ENCODE data around the gene PGM1.

The PGM1 gene

DNA sequence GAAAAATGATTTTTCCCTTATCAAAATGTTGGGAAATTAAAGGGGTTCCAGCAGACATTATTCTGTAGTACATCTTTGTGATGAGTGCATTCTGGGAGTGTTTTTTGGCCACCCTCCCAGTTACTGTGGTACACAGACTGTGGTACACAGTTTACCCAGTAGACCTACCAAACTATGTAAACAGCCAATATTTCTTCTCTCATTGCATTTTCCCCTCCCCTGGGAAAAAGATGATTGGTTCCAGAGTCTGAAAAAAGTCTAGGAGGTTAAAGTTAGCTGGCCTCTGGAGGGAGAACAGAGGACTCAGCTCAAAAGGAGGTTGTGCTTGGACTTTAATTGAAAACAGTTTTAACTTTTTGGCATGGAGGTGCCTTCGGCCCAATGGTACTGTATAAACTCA, 42.5 kb downstream of the PGM1 start:
- DNase-seq, result no peak

- DNase-seq, result no peak
These were observed 43.2 kb downstream of the PGM1 start for GRCh38 chr1:63636192-63637105.

DNA sequence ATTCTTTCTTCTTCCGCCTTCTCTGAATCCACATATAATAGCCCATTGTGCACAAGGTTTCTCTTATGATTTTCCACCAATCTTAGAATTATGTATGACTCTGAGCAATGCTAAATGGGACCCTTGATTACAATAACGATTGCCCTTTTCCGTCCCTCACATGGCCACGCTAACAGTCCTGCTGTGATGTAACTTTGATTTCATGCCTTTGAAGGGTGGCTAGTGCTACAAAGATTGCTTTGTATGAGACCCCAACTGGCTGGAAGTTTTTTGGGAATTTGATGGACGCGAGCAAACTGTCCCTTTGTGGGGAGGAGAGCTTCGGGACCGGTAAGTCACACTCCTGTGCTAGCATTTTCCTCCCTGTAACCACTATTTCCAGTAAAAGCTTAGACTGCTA, 45.3 kb downstream of the PGM1 start:
- no peak for DNase-seq

DNA sequence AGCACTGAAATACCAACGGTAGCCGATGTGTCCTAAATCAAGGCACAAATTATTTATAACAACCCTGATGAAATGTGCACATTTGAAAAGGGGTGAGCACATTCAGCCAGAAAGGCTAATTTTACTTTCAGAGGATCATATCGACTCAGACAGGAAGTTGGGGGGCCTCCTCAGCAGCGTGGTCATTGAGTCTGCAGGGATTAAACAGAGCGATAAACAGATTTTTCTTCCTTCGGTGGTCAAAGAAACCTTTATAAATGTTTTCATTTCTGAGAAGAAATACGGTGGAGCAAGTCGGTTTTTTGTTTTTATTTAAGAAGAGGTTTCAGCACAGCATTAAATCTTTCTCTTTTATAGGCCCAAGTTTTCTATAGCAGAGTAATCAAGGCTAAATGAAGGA, 45.7 kb downstream of the PGM1 start:
- DNase-seq, result no peak

DNA sequence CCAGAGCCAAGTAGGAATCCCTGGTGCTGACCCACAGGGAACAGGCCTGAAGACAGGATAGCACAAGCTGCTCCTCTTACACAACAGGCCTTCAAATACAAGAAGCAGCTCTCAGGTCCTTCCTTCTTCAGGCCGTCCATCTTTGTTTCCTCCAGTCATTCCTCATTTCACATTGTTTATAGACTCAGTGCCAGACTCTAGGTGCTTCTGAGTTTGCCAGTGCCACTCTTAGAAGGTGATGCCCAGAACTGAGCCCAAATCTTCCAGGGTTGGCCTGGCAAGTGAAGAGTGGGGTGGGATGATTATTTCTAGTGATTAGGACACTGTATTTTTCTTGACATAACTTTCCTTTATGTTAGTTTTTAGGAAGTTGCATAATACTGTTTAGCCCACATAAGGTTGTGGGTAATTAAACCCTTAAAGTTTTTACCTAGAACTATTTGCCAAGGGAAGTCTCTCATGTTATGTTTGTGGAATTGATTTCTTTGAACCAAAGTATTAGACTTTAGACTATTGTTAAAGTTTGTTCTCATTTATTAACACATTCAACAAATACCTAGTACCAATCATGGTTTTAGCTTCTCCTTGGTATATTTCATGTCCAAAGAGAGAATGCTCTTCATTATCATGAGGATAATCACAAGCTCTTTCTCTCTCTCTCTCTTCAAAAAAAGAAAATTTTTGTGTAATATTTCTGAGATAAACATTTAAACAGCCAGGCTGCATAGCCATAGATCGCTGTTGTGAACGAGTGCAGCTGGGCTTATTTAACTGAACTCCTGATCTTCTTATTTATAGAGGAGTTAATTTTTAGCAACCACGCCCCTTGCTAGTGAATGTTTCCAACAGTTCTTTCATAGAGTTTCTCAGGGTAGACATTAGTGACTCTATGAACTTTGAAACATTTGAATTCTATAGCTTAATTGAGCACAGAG, 47.7 kb downstream of the PGM1 start:
- no peak for DNase-seq

GRCh38 chr1:63641615-63642014, 48.4 kb downstream of the PGM1 start:
- no peak for DNase-seq

DNA sequence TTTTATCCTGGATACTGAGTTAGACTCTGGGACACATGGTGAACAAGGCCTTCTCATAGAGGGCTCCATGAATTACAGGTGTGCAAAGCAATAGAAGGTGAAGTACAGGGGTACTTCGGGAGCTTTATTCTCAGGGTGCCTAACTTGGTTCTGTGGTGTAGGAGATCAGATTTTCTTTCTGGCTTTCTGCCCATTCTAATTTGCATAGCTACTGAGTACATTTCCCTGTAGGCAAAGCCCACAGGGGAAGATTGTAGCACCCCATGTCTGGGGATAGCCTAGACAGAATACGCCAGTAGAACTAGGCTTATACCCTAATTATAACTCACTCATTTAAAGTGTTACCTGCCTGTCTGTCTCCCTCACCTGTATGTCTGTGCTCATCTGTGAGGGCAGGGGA, 49.7 kb downstream of the PGM1 start:
- no peak for DNase-seq

DNA sequence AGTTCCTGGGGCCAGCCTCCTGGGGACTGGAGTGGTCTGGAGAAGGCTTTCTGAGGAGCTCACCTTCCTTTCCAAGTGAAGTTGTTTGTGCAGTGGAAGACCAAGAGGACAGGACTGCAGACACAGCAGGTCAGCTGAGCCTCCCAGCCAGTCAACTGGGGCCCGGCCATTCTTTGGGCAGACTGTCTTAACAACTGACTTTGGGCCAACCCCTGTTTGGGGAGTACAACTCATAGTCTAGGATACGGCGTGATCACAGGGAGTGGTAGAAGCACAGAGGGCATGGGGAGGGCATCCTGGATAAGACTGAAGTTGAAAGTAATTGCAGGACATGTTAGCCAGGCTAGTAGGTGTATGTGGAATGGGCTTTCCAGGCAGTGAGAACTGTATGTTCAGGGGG, 50.3 kb downstream of the PGM1 start:
- no peak for DNase-seq

- no peak for DNase-seq
These were observed 50.7 kb downstream of the PGM1 start for GRCh38 chr1:63643926-63644325.

DNA sequence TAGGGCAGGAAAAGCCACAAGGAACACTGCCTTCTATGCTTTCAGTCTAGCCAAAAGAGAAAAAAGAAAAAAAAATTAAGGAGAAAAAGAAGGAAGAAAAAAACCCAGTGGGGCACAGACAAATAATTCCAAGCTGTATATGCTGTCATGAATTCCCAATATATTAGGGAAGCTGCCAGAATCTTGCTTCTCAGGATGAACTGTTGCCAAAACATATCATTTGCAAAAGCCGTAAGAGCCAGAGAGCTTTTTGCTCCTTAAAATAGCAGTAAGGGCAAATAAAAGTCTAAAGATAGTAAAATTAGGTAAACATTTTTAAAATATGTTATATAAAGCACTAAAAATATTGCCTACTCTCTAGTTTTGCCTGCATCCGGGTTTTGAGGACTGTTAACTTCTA, 52.1 kb downstream of the PGM1 start:
- DNase-seq, result no peak

DNA sequence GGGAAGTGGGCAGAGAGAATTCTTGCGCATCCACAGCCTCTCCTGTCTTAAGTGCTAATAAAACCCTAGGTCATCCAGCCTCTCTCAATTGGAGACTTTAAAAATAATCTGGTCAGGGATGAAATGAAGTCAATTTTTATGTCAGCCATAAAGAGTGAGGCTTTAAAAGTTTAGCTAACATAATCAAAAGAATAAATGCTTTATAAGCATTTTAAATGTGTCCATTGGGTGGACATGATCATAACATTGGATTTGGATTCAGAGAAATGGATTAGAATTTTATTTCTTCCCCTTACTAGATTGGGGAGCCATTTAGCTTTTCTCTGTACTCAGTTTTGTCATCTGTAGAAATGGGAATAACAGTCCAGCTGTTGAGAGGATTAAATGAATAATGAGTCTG, 55.5 kb downstream of the PGM1 start:
- DNase-seq, result no peak

DNA sequence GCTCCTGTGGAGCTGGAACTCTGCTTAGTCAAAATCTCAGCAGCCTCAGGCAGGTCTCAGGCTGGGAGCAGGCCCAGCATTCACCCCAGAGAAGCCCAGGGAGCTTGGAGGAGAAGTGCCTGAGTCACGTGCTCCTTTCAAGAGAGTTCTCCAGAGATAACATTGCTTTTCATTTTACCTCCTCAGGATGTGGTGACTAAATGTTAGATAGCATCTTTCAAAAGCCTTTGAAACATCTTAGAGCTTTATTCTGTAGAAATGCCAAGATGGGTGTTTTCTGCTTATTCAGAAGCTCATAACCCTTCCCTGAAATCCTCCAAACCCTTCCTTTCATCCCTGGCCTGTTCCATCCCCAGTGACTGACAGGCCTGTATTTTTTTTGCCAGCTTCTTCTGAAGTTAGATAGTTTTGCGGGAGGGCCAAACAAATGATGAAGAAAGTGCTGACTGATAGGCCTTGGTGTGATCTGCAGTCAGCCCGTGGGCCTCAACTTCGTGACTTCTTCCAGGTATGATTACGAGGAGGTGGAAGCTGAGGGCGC, 58.0 kb downstream of the PGM1 start:
- DNase-seq, result no peak

DNA sequence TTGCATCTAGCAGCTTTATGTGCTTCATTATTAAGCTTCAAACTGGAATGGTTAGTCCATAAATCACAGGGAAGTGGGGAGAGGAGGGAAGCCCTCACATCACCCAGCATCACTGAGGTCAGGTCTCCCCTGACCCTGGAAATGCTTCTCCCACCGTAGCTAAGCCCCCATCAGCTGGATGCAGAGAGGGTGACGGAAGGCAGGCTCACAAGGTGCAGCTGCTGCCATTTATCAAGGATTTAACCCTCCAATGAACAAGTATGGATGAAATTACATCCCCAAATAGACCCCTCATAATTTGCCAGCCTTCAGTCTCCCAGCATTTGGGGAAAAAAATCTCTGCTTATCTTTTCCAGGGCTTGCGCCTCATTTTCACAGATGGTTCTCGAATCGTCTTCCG, 60.8 kb downstream of the PGM1 start:
- no peak for DNase-seq

DNA sequence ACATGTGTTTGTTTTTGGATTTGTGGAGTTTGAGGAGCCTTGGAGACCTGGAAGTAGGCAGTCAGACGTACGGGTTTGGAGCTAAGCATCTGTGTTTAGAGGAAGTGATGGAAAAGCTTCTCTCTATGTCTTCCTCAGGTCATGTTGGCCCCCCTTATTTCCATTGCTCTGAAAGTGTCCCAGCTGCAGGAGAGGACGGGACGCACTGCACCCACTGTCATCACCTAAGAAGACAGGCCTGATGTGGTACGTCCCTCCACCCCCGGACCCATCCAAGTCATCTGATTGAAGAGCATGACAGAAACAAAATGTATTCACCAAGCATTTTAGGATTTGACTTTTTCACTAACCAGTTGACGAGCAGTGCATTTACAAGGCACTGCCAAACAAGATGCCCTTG, 66.2 kb downstream of the PGM1 start:
- DNase-seq, result no peak

- no peak for DNase-seq
These were observed 69.0 kb downstream of the PGM1 start for GRCh38 chr1:63662056-63662836.

DNA sequence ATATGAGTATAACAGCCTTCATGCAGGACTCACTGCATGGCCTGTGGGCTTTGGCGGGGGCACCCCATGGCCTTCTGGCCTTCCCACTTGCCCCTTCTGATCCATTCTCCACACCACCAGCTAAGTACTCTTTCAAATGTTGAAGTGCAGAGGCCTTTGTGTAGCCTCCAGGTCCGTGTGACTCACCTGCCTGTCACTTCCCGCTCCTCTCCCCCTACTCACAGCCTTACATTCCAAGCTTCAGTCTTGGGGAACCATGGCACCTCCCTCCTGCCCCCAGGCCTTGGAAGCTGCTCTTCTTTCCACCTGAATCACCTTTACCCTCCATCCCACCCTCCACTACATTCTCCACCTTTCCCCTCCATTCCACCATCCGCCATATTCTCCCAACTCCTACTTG, 69.6 kb downstream of the PGM1 start:
- no peak for DNase-seq

DNA sequence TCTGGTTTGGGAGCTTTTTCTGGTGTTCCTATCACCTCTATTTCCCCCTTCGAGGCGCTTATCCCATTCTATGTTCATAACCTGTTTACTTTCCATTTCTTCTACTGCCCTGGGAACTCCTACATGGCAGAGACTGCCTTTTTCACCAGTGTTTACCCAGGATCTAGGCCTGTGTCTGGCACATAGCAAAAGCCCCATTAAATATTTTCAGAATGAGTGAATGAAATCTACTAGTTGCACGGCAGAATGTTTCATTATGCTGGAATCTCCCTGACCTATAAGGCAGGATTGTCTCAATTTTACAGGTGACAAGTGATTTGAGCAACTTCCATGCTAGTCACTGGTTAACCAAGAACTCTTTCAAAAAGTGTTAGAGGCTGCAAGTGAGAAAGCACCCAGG, 70.1 kb downstream of the PGM1 start:
- no peak for DNase-seq

GRCh38 chr1:63663873-63664272, 70.7 kb downstream of the PGM1 start:
- no peak for DNase-seq

DNA sequence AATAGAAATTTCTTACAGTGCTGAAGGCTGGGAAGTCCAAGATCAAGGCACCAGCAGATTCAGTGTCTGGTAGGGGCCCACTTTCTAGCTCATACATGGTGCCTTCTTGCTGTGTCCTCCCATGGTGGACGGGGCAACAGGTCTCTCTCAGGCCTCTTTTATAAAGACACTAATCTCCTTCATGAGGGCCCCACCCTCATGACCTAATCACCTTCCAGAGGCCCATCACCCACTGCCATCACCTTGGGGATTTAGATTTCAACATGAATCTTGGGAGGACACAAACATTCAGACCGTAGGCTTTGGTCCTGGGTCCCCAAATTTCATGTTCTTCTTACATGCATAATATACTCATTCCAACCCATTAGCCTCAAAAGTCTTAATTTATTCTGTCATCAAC, 71.5 kb downstream of the PGM1 start:
- no peak for DNase-seq

- DNase-seq, result no peak
These were observed 72.2 kb downstream of the PGM1 start for GRCh38 chr1:63665410-63665809.

DNA sequence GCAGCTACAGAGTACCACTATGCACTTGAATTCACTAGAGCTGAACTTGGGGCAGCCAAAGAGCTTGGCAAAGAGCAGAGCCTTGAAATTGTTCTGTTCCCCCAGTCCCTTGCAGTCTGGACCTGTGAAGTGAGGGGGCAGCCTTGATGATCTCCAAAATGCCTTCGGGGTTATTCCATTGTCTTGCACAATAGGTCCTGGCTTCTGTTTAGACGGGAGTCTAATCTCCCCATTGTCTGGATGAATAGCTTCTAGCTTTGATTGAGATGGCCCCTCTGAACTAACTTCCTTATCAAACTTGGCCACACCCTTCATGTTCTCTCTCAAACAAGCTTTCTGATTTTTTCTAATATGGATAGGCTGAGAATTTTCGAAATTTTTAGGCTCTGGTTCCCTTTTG, 72.6 kb downstream of the PGM1 start:
- no peak for DNase-seq

GRCh38 chr1:63668298-63668697, 75.1 kb downstream of the PGM1 start:
- no peak for DNase-seq

All from hematopoietic multipotent progenitor cell treated with erythropoietin and hydrocortisone succinate and interleukin-3 and kit ligand, for 8 days (in vitro differentiated cells).